Peyer's patch (tissue), 4 donors: ENCODE measurements around the gene GDNF.

Experiments used
- CTCF ChIP-seq, 6 experiments: fragments of 450-650 bp in 4 of 6; fragments of 200-600 bp in 2 of 6; sonication (generic) in 1 of 6; IDR thresholded peaks; one replicate each; pipeline ENCODE4 v1.5.1; 2017 to 2019; ENCODE audit warnings: antibody characterized with exemption in 6 of 6, mild to moderate bottlenecking in 3 of 6, moderate library complexity in 1 of 6
- POLR2A ChIP-seq, 2 donors: fragments of 450-650 bp; IDR thresholded peaks; one replicate each; pipeline ENCODE4 v1.5.1; 2017; ENCODE audit warnings: antibody characterized with exemption in 2 of 2, mild to moderate bottlenecking in 2 of 2, moderate library complexity in 2 of 2

- TF ChIP-seq CTCF (IDR thresholded peaks at IDR 0.05) (no peak), POLR2A (IDR thresholded peaks at IDR 0.05) (no peak)
These were observed 23.5 kb downstream of the GDNF start for GRCh38 chr5:37816331-37816730.
